Activated T-helper 1 cell treated with Interleukin-2 at 50 U/mL for 16 hours (primary cell): ENCODE measurements around the gene TULP4.

Experiments used
- DNase-seq: peaks from one replicate; pipeline ENCODE4 v3.0.0-alpha.2; 2020; ENCODE audit warnings: low read depth

Gene TULP4

DNA sequence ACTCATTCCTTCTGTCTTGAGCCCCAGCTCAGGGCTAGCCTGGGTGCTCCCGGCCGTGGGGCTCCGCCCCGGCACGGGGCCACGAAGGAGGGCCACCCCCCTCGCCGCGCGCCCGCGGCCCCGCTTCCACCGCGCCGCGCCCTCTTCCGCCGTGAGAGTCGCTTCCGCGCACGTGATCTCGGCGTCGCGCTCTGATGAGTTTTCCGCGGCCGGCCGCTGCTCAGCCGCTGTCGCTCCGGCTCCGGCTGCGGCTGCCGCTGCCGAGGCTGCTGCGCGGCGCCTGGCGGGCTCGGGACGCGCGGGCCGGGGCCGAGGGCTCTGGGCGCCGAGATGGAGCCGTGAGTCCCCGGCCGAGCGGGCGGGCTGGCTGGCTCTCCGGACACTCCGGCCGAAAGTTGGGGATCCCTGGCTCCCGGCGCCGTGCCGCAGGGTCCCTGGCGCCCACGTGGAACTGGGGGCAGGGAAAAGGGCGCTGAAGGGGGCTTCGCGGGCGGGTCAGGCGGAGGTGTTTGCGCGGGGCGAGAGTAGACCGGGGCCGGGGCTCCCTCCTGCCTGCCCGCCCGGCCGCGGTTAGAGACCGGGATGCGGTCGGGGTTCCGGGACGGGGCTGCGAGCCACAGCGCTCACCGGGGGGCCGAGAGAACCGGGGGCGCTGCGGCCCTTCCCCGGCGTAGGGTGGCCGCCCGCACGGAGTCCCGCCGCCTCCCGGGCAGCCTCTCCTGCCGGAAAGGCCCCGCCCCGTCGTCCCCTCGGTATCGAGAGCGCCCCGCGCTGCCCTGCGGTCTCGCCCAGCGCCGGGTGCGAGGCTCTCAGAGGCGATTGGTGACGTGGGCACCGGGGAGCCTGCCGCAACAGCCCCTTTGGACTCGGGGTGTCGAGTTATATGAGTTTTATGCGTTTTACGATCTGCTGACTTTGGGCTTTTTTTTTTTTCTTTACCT is 247.9 kb downstream of the TULP4 start, which contains the start of gene TMEM181:
Gene TMEM181, plus strand, starts transcription at position 197 of the 941 bp plus-strand sequence. Its CDS starts 134 bp downstream, at position 331.
- peak; percentile 83 for DNase-seq

- DNase-seq: no peak
Measured at GRCh38 chr6:158560836-158561320, 248.6 kb downstream of the TULP4 start.
